GM10847 (cell line): Measurements from ENCODE around the gene DEFB128.

Experiments
- POLR2A ChIP-seq: IDR thresholded peaks from 2 replicates; pipeline ENCODE4 v1.6.1; 2011; ENCODE audit not compliant: insufficient read length; ENCODE audit errors: extremely low read depth

DEFB128 gene

DNA sequence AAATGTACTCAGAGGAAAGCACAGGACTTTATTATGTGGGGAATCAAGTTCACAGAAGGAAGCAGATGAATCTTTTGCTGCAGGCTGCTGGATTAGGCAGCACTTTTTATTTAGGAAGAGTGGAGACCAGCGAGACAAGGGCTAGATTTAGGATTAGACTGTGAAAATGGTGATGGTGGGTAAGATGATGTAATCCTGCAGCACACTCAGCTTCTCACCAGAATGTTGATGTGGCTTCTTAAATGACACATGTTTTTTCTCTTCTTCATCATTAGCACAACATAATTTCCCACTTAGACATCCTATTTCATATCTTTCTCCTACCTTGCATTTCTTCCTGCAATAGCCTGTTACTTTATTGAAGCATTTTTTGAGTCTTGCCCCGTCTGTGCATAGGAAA is 1.8 kb downstream of the DEFB128 start:
- TF ChIP-seq POLR2A = no peak

DNA sequence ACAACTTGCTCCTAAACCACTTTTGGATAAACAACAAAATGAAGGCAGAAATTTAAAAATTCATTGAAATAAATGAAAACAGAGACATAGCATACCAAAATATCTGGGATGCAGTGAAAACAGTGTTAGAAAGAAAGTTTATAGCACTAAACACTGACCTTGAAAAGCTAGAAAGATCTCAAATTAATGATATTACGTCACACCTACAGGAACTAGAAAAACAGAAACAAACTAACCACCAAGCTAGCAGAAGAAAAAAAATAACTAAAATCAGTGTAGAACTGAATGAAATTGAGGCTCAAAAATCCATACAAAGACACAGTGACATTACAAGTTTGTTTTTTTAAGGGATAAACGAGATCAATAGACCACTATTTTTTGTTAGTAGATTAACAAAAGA is 5.2 kb downstream of the DEFB128 start:
- TF ChIP-seq POLR2A = no peak

DNA sequence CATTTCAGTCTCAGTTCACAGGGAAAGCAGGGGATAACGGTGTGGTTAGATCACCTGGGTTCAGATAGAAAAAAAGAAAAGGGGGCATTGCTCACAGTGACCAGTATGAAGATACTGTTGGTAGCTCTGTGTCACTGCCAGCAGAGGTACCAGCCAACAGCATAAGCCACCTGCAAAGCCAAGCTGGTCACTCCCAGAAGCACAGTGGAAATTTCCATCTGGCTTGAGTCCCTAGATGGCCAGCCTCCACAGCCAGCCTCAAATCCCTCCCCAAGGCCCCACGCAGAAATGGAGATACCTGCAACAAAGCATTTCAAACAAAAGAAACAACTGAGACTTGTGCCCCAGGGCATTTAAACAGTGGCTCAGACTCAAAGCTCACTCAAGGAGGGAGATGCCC is 20.6 kb downstream of the DEFB128 start:
- TF ChIP-seq POLR2A = no peak

DNA sequence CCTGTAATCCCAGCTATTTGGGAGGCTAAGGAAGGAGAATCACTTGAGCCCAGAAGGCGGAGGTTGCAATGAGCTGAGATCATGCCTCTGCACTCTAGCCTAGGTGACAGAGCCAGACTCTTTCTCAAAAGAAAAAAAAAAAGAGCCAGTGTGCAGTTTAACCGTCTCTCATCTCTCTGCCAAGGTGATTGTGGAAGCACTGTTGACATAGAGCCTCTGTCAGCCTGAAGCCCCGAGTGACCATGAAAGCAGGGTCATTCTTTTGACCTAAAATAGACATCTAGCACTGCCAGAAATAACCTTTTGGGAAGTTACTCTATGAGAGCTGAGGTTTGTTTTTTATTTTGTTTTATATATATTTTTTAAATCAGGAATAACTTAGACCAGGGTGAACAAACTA is 24.9 kb downstream of the DEFB128 start:
- TF ChIP-seq POLR2A = no peak

DNA sequence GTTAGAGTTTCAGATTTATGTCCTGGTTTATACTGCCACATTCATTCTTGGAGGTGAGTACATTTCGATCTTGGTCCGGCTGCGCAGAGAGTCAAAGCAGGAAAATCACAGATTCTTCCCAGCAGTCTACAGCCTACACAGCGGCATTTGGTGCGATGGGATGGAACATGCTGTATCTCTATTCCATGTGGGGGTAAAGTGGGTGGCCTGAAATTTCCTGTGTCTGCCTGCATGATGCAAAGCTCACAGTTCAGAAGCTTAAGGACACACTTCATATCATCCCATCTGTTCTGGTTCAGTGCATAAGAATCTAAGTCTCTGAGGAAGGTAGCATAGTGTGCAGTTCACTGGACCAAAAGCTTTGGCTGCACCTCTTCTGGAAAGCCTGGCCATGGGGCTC is 32.4 kb downstream of the DEFB128 start, which contains the start of gene DEFB127:
Gene DEFB127, plus strand, starts transcription at position 301 of the 400 bp plus-strand sequence. Its CDS starts 91 bp downstream, at position 392.
- TF ChIP-seq POLR2A = no peak

DNA sequence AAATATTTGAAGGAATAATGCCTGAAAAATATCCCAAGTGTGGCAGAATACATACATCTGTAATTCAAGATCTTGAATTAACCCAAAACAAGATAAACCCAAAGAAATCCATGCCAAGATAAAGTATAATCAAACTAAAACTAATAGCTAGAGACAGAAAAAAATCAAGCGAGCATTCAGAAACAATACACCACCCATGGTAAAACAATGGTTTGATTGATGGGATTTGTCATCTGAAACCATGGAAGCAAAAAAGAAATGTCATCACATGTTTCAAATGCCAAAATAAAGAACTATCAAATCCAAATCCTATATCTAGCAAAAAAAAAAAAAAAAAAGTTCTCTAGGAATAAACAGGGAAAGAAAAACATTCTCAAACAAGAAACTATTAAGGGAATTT is 37.4 kb downstream of the DEFB128 start:
- TF ChIP-seq POLR2A = no peak

DNA sequence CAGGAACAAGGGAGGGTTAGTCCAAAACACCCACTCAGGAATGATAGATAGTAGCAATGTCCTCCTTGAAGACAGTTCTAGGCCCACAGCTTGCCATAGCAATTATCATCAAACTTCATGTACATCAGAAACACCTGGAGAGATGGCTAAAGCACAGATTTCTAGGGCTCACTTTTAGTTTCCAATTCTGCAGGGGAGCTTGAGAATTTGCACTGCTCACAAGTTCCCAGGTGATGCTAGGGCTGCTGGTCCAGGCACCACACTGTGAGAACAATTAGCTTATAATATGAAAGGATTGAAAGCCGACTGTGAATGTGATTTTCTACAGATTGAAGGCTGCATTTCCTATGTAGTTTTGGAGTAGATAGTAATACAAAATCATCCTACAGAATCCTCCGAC is 43.6 kb downstream of the DEFB128 start:
- no peak for TF ChIP-seq POLR2A

DNA sequence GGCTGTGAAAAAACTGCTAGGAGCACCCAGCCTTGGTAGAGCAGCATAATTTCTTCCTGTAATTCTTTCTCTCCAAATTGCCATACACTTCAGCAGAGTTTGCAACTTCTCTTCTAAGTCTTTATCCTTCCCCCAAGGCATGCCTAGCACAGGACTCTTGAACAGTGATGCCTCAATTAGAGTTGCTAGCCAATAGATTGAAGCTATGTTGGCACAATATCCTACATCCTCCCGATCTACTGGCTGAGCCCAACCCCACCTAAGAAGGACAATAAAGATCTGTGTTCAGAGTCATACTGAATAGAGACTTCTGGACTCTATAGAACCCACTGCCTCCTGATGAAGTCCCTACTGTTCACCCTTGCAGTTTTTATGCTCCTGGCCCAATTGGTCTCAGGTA is 47.2 kb downstream of the DEFB128 start, which contains the start of gene DEFB126:
Gene DEFB126, plus strand, starts transcription at position 301 of the 400 bp plus-strand sequence. Its CDS starts 39 bp downstream, at position 340.
- TF ChIP-seq POLR2A = no peak
